Activated CD4-positive, alpha-beta T cell treated with anti-CD3 and anti-CD28 coated beads, Interleukin-10, Interleukin-2, amounts not matched to agents 100 ng/mL and 50 ng/mL, durations not matched to agents 16 hours and 8 hours (primary cell): ENCODE data around the gene RFX3.
A peak's percentile ranks its signal among the peaks of the same experiment; 100 is the strongest.

Experiments used
- DNase-seq: peaks from one replicate; pipeline ENCODE4 v3.0.0-alpha.2; 2020

RFX3 gene

DNA sequence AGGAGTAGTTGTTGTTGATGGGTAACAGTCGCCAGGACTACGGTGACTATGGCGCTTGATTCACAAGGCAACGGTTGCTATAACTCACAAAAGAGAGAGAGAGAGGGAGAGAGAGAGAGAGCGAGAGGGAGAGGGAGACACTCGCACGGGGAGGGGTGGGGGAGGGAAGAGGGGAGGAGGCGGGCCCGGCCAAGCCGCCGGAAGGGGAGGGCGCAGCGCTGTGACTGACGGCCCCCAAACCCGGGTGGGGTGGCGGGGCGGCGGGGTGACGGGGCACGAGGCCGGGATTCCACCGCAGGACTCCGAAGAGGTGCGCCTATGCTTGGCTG is at the start of gene RFX3:
Gene RFX3 (minus strand): TSS at position 166 of the 329 bp plus-strand sequence. CDS start 130,413 bp downstream, outside the sequence.
- peak; percentile 95 for DNase-seq

DNA sequence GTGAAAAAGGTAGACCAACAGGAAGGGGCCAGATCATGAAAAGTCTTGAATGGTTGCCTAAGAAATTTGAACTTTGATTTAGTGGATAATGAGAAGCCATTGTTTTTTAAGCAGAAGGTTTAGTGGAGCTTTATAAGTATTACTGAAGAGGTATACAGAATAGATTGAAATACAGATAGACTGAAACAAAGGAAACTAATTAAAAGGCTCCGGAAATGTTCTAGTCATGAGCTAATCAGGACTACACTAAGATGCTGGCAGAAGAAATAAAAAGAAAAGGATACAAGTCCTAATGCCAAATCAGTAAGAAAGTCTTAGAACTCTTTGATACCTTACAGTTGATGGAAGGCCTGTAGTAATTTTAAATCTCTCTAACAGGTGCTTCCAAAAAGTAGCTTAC is 45.7 kb upstream of the RFX3 start:
- no peak for DNase-seq

DNA sequence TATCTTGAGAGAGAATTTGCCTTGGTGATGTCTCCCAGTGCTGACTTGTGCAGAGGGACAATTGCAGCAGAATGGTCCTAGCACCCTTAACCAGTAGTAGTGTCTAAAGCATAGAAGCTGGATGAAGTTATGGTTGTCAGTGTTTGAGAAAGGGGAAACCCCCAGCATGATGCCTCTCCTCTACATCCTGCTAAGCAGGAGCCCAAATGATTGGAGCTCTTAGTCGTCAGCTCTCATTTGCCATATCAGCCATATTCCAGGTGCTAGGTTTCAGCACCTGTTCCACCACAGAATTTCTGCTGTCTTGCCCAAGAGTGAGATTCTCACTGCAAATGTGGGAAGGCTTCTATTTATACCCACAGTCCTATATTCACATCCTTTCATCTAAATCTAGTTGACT is 43.7 kb upstream of the RFX3 start:
- DNase-seq: no peak

DNA sequence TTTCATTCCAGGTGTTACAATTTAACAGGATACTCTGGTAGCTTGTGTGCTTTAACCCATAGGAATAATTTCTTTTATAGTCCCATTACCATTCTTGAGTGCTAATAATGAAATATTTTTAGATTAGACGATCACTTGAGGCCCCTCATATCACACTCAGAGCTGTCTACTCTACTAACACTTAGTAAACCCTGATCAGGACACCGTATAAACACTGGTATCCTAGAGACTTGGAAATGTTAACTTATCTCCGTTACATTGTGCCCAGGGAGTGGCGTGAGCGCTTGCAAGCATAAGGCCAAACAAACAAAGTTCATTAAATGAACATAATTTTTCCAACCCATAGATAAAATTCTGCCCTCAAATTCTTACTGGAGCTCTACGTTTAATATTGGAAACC is 42.2 kb upstream of the RFX3 start:
- DNase-seq: no peak

DNA sequence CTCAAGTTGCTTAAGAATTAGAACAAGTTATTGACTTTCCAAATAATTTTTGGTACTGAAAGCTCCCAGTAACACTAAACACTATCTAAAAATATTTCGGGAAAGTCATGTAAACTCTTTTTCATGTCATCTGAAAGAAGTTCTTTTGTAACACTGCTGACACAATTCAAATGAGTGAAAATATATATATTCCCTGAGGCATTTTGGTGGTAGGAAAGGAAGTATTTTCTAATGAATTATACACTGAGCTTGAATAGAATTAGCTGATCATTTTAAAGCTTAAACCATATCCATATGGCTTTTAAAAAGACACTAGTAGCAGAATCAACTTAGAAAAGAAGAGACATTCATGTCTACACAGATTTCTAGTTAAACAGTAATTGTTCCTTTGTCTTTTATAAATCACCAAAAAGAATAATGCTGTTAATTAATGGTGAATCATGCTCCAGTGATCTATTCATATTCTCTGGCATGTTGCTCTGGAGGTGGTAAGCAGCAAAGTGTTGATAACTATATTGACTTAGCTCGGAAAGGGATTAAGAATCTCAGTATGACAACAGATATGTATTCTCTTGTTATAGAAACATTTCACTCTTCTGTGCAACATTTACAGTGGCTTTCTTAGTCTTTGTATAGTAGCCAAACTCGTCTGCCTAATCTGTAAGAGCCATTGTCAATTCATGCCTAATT is 27.4 kb upstream of the RFX3 start:
- DNase-seq: no peak

DNA sequence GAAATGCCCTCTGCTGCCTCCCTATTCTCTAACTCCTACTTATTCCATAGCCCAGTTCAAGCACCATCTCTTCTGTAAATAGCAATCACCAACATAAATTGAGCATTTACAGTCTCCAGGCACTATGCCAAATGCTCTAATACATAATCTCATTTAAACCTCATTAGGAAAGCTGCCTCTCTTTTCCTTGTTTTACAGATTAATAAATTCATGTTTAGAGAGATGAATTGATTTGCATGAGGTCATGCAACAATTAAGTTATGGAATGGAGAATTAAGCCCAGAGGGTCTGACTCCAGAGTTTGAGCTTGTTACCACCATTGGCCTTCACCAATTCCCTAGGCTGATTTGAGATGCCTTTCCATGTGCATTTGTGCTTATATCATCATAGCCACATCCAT is 23.4 kb upstream of the RFX3 start:
- no peak for DNase-seq

DNA sequence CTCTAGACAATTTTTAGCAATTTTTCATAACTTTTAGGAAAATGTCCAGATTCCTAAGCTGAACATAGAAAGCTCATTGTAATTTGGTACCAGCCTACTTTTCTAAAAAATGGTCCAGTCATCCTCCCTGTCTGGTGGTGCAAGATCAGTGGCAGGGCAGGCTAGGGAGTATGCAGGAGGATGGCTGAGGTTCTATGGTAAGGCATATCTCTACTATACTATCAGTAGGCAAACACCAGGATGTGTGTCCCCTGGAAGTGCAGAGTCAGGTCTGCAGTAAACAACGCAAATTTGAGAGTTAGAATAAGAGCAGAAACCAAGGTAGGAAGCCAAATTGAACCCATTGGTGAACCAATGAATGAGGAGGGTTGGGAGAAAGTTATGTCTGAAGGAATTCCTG is 22.8 kb upstream of the RFX3 start:
- no peak for DNase-seq

DNA sequence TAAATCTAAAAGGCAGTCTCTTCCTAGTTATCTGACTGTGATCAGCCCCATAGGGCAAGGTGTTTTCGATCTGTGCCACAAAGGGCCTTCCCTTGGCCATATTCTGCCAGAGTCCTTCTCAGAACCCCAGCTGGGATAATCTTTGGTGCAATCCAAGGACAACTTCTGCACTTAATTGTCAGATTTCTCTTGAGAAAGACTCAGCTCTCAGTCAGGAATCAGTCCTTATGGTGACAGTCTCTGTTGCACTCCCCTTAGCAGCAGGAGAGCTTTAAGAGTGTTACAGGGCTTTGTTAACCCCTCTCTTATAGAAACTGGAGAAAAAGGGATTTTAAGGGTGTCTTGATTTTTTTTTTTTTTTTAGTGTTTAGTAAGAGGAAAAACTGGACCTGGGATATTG is 15.4 kb upstream of the RFX3 start:
- DNase-seq: no peak

DNA sequence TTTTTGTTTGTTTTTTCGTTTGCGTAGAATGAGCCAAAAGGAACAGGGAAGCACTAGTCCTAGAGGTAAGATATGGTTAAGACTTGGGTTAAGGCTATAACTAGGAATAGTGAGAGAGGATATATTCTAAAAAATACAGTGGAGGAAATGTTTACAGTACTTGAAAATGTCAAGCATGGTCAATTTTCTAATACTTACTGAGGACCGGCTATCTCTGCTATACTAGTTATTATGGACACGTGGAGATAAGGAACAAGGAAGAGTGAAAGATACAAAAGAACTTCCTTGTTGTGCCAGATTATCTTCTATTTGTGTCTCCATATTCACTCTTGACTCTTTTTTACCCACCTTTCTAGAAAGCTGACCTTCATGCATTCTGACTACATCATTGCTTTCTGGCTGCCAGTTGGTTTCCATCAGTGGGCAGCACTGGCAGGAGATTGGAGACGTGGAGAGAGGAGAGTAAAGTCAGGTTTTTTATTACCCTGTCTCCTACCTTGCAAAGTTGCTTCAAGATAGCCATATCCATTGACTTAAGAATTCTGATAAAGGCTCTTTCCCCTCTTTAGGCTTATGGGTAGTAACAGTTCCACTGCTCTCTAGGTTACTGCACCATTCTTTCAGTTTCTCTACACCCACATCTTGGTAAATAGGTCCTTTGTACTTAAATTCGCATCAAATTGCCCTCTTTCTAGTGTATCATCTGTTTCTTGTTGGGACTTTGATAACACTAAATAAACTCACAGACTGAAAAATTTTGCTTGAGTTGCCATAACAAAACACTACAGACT is 9.0 kb upstream of the RFX3 start:
- DNase-seq: no peak

DNA sequence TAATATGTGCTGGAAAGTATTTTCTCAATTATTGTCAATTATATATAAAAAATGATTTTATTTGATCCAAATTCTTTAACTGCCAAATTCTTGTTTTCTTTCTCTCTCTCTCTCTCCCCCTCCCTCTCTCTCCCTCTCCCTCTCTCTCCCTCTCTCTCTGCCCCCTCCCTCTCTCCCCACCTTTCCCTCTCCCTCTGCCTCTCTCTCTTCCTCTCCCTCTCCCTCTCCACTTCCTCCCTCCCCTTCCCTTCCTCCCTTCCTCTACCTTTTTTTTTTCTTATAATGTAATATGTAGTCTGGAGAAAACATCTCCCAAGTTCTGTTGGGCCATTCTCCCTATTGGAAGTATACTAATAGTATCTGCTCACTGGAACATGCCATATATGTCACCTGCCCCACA is 6.4 kb upstream of the RFX3 start:
- DNase-seq: no peak

DNA sequence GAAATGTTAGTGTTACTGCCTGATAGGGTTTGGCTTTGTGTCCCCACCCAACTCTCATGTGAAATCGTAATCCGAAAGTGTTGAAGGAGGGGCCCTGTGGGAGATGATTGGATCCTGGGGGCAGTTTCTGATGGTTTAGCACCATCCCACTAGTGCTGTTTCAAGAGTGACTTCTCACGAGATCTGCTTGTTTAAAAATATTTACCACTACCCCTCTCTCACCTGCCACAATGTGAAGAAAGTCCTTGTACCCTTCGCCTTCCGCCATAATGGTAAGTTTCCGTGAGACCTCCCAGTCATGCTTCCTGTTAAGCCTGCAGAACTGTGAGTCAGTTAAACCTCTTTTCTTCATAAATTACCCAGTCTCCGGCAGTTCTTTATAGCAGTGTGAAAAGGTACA is 2.6 kb upstream of the RFX3 start:
- peak; percentile 92 for DNase-seq

DNA sequence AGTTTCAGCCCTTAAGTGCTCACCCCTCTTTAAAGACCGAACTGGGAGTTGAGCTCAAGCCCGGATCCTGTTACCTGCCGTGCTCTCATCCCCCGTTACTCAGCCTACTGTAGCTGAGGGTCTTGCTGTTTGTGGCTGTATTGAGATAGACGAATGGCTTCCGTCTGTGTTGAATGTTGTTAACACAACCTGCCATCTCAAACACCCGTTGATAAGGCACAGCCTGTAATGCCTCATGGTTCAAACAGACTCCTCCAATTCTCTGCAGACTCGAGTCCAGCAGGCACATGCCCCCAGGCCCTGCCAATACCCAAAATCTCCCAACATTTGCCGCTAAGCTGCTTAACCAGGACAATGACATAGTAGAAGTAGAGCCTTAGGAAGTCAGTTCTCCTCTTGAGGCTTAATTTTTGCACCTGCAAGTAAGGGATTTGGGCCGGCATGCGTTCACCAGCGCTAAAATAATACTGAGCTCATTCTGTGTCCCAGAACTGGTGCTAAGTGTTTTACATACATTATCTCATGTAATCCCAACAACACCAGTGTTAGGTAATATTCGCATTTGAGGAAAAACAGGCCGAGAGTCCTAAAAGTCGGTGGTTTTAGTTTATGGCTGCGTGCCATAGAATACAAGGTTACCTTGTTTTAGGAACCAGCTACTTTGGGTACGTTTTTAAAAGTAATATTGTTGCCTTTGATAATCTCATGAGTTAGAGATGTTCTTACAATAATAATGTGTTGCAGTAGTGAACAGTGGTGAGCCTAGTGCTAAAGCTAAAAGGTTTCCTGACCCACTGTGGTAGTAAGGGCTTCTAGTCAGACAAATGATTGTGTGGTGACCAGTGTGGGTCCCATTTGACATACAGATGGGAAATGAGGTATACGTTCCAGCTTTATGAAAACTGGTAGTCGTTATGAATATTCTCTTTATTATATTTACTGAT is 1.5 kb upstream of the RFX3 start:
- DNase-seq: peak; percentile 64

DNA sequence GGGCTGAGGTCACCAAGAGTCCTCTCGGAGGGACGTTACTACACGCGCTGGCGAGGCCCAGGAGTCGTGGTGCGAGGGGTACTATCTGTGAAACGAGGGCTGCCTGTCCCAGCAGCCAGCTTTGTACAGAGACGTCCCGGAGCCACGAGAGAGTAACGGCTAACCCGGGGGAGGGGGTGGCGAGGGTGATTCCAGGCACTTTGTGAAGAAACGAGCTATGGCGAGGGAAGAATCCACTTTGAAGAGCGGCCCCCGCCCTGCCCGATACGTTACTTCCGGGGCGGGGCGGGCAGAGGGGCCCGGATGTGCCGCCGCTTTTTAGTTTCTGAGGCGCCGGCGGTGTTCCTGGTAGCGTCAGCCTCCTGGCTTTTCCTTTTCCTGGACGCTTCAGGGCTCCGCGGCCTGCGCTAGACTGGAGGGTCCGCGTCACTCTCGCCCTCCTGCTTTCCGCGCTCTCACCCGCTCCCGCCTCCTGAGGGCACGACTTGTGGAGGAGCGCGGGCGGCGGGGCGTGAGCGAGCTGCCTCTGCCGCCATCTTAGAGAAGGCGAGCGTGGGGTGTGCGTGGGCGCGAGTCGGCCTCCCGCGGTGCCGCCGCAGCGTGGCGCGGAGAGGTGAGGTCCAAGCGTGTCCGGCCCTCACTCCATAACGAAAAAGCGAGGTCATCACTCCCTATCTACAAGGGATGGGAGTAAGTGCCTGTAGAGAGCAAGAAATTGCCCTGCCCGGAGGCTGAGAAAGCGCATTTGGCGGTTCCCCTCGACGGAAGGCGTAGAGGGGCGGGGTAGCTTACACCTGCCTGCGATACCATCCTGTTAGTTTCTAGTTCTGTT is 580 bp upstream of the RFX3 start:
- peak; percentile 92 for DNase-seq

DNA sequence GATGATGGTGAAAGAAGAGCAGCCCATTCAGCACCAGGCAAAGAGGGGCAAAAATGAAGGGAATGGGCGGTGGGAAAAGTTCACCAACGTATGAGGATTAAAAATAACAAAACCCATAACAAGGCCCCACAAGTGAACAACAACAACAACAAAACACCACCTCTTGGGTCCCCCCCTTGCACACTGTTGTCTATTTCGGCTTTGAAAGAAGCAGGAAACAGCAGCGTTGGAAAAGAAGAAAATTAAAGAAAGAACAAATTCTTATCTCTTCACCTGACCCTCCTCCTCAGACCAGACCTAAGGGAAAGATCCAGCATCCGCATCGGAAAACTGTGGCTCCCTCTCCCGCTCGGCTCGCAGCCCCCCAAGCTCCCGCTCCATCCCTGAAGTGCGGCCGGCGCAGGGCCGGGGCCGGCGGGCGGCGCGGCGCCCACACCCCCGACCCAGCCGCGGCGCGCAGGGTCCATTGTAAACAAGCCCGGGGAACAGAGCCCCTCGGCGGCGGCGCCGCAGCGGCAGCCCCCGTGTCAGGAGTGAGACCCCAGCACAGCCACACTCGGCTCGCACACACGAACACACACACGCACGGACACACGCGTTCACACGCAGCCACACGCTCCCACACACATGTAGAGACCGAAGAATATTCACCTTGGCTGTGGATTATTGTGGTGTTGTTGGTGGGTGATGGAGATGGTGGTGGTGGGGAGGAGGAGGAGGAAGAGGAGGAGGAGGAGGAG is 535 bp downstream of the RFX3 start:
- DNase-seq: no peak

DNA sequence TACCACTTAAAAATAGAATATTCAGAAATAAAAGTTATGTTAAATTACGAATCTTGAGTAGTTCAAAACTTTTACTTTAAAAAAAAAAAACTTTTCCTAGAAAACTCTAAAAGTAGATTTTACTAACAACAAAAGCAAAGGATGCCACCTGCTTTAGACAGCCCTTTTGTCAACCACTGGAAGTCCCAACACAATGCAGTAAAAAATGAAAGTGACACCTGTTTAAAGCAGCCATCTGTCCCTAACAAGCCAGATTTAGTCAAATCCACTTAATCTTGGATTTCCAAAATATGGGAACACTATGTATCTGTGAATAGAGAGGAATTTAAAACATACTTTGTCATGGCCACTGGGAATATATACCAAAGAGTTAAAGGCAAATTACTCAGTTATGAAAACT is 3.8 kb downstream of the RFX3 start:
- no peak for DNase-seq

DNA sequence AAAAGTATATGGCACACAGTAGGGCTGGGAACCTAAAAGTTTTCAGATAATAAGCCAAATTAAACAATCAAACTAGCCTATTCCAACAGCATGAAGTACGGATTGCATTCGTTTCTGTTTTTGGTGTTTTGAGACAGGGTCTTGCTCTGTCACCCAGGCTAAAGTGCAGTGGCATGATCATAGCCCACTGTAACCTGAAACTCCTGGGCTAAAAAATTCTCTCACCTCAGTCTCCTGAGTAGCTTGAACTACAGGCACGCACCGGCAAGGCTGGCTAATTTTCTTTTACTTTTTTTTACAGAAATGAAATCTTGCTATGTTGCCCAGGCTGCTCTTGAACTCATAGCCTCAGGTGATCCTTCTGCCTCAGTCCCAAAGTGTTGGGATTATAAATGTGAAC is 5.2 kb downstream of the RFX3 start:
- no peak for DNase-seq

DNA sequence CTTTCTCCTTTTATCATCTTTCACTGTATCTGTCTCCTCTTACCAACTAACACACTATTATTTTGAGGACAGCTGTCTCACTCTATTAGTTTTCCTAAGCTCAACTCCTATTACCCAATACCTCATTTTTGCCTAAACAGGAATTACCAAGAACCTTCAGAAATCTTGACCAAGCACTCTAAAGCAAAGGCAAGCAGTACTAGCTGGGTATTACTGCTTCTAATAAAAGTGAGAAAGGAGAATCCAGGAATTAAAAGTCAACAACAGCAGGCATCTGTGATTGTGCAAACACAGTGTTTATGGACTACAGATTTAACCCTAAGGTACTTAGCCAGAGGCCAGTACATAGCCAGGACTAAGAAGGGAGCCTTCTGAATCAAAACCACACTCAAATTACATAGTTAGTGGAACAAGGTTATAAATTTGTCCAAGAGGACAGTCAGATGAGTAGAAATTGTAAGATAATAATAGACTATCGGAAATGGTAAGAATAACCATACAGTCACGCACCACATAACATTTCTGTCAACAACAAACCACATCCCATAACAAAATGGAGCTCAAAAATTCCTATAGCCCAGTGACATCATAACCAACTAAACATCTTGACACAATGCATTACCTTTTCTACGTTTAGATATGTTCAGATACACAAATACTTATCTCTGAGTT is 8.3 kb downstream of the RFX3 start:
- no peak for DNase-seq

DNA sequence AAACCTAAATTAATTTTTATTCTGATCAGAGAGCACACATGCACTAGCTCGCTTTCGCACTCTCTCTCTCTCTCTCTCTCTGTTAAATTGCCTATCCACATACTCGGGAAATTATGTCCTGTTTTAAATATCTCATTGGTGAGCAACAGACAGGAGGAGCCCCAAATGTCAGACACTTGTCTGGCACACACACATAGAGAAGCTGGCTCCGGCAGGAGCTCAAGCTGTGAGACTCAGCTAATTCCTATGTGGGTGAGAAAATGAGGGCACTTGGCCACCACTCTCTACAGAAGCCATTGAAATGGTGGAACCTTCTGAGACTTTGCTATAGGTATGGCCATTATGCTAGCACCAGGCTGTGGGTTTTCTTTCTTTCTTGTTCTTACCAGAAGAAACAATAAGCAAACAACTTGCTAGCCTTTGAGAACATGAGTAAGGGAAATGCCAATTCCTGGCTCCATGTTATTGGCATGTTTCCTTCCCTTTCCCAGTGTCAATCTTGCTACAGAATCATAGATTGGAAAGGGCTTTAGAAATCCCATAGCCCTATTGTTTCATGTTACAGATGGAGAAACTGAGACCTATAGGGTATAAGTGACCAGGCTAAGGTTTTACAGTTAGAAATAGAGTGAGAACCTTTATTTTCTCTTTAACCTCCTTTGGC is 9.0 kb downstream of the RFX3 start:
- no peak for DNase-seq

DNA sequence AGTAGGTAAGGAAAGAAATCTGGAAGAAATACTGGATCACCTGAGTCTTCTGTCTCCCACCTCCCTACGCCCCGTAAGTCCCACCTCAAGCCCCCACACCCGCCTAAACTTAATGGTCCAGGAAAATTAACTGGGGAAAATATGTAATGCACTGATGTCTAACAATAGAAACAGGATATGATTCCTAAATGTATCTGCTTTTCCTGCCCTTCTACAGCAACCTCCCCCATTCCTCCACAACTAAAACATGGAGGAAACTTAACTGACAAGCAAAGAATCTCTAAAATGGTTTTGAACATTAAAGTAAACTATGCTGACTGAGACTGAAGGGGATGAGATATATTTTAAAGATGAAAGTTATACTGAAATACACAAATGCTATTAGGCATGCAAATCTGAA is 10.4 kb downstream of the RFX3 start:
- DNase-seq: no peak

DNA sequence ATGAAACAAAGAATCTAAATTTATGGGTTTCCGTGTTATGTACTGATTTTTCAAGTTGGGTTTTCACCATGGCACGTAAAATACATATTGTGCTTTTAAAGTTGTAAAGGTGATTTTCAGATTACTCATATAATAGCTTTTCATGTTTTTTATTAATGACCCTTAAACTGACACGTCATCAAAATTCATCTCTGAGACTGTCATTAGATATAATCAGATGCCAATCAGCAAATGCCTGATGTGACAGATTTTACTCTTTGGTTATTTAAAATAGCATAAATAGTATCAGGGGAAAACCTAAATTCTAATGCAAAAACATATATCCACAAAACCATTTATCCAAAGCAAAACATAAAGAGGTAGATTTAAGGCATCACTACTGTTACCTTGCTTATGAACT is 11.0 kb downstream of the RFX3 start:
- DNase-seq: no peak

DNA sequence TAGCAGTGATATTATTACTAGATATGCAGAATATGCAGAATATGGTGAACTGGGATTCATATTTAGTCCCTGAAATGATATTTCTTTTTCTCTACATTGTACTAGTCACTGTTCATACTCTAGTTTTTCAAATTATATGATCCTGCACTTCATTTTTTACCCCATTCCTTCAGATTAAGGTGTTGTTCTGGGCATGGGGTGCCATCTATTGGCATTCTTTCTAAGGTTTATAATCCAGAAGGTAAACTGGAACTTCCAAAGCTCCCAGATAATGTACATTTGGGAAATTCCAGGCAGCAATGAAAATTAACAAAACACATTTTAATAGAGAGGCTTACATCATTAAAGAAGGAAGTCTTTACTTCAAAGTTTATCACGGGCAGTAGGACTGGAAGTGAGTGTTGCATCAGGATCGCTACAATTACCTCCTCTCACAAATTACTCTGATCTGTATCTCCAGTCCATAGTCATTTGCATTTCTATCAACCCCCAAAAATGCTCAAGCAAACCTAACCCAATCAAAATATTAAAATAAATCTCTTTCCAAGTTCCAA is 12.5 kb downstream of the RFX3 start:
- no peak for DNase-seq
